ENCODE measurements around the gene ST8SIA6. TPM values are rescaled to one million over a fixed set of nuclear protein-coding genes. Genes with fewer than 3 reads are reported as not detected.

ST8SIA6 gene
- total RNA-seq, 1 donor from 2014 or later: 0.13 TPM

DNA sequence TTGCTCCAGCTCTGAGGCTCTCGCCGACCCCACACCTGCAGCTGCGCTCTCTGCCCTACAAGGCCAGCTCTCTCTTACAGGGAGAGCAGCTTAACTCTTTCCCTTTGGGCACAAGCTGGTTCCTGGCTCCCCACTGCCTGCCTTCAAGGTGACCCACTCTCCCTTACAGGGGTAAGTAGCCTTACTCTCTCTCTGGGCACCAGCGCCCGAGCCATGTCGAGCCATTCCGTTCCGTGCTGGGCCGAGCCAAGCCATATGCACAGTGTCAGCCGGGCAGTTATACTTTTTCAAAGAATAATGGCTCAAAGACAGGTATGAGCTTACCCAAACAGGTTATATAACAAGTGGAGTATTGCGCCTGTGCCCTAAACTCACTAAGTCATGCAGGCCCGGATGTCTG, 181.7 kb downstream of the ST8SIA6 start:
- no peak for DNase-seq (ENCODE audit: low read depth in 2 of 2)

Other genes with a start within 250 kb of the ST8SIA6 start
- gene VIM, start 226.4 kb downstream of the ST8SIA6 start, total RNA-seq: 4,197 and 5,499 TPM in 2 replicates
- 12.9 and 19.3 TPM in 2 replicates for gene HACD1, start 162.8 kb upstream of the ST8SIA6 start, total RNA-seq
- gene STAM, start 189.6 kb upstream of the ST8SIA6 start, total RNA-seq: 7.7 and 9.6 TPM in 2 replicates

All from dermis microvascular lymphatic vessel endothelial cell (primary cell).